CD4-positive, alpha-beta T cell (primary cell): ENCODE measurements around the gene BDKRB1. TPM values are rescaled to one million over a fixed set of nuclear protein-coding genes. Genes with fewer than 3 reads are reported as not detected.

Experiments
- ATAC-seq: fragments of 200-7000 bp; cut with Tn5 transposase; one replicate; pipeline ENCODE4 v1.10.0; 2022; ENCODE audit warnings: mild to moderate bottlenecking; ENCODE audit not compliant: poor library complexity
- CTCF ChIA-PET: fragments of 350-600 bp; sonication (Branson Sonifier 250); formaldehyde crosslinking; loops from one replicate; lab custom pipeline; 2021; ENCODE audit warnings: antibody characterized with exemption, inconsistent platforms; lab: Charles Lee
- POLR2A ChIA-PET: fragments of 350-600 bp; sonication (Branson Sonifier 250); formaldehyde crosslinking; loops from one replicate; lab custom pipeline; 2021; ENCODE audit warnings: antibody characterized with exemption, inconsistent platforms; lab: Charles Lee
- DNase-seq, 14 experiments: peaks; one replicate each; pipeline ENCODE4 v3.0.0-alpha.2; 2013 to 2020; ENCODE audit warnings: mixed read lengths in 2 of 14
- H3K27ac ChIP-seq, 2 donors: one replicate each; pipeline versions ENCODE4 v1.5.1 to v1.7.0; 2013; ENCODE audit warnings: low read length in 2 of 2, low read depth in 1 of 2, mild to moderate bottlenecking in 1 of 2
- H3K27me3 ChIP-seq, 2 experiments: 1 replicate in 1 of 2; 2 replicates in 1 of 2; pipeline versions ENCODE4 v1.6.1 to v1.7.0; 2013; ENCODE audit warnings: low read length in 2 of 2, control low read depth in 1 of 2, mild to moderate bottlenecking in 1 of 2, moderate library complexity in 1 of 2; ENCODE audit not compliant: insufficient read depth in 2 of 2, control insufficient read depth in 1 of 2
- H3K36me3 ChIP-seq: one replicate; pipeline ENCODE4 v1.6.1; 2013; ENCODE audit warnings: low read length, control low read depth; ENCODE audit not compliant: insufficient read depth
- H3K4me1 ChIP-seq: one replicate; pipeline ENCODE4 v1.6.1; 2013; ENCODE audit warnings: low read length, control low read depth; ENCODE audit not compliant: insufficient read depth
- H3K4me3 ChIP-seq: one replicate; pipeline ENCODE4 v1.5.1; 2013; ENCODE audit warnings: mild to moderate bottlenecking, low read length, moderate library complexity
- H3K9me3 ChIP-seq, 2 experiments: 1 replicate in 1 of 2; 2 replicates in 1 of 2; pipeline versions ENCODE4 v1.6.1 to v1.7.0; 2013; ENCODE audit warnings: low read length in 2 of 2, mild to moderate bottlenecking in 2 of 2, control low read depth in 1 of 2, moderate library complexity in 1 of 2; ENCODE audit not compliant: control insufficient read depth in 1 of 2, insufficient read depth in 1 of 2
- H3K27ac Mint-ChIP-seq: one replicate; pipeline ENCODE4 v1.8.0; 2020; ENCODE audit warnings: mixed read lengths
- H3K27me3 Mint-ChIP-seq: one replicate; pipeline ENCODE4 v1.8.0; 2021; ENCODE audit warnings: mixed read lengths
- H3K36me3 Mint-ChIP-seq: one replicate; pipeline ENCODE4 v1.8.0; 2021; ENCODE audit warnings: low read depth, mixed read lengths
- H3K4me1 Mint-ChIP-seq: one replicate; pipeline ENCODE4 v1.8.0; 2021; ENCODE audit warnings: low read depth, mixed read lengths
- H3K4me3 Mint-ChIP-seq: one replicate; pipeline ENCODE4 v1.8.0; 2020; ENCODE audit warnings: mild to moderate bottlenecking, mixed read lengths
- H3K9me3 Mint-ChIP-seq: one replicate; pipeline ENCODE4 v1.8.0; 2020; ENCODE audit warnings: mixed read lengths
- intact Hi-C, 2 experiments: fragments of 100-400 bp; cut with DNase I in 1 of 2; cut with micrococcal nuclease in 1 of 2; formaldehyde crosslinking; loops; one replicate each; pipeline versions ENCODE4 v1.15.1 to v1.9.0; 2023 to 2025; cut with DNase I, micrococcal nuclease
- total RNA-seq, 174 experiments: library from RNA in 2 of 174; stranded (reverse) in 2 of 174; gene quantifications; one replicate each; pipeline ENCODE4 v1.2.3 and lab custom pipeline; 2021 to 2026
- TF ChIP-seq, protein P1 (sequence below): fragments of 200-600 bp; IDR thresholded peaks from one replicate; pipeline ENCODE4 v1.8.0; 2022; ENCODE audit warnings: antibody characterized with exemption, mild to moderate bottlenecking

The BDKRB1 gene
- total RNA-seq, 2 experiments from 2014 or later, result not detected

GRCh38 chr14:96213871-96214465 lies 42.0 kb upstream of the BDKRB1 start:
- no peak overlapping the region for H3K27ac ChIP-seq
- peaks cover 0 to 5% of the 10 kb centered on the region in 2 experiments for H3K27me3 ChIP-seq
- H3K27ac Mint-ChIP-seq, result no peak overlapping the region
- H3K4me3 Mint-ChIP-seq, result no peak overlapping the region
- intact Hi-C loops, result no loop called here
- H3K36me3 ChIP-seq, result no peaks in the 10 kb centered on the region
- no peaks in the 10 kb centered on the region for H3K4me1 Mint-ChIP-seq
- no peaks in the 10 kb centered on the region for H3K4me1 ChIP-seq
- ATAC-seq, result no peak
- peaks cover 2% of the 10 kb centered on the region for H3K9me3 Mint-ChIP-seq
- POLR2A ChIA-PET, result no interaction called here
- TF ChIP-seq, protein P1, sequence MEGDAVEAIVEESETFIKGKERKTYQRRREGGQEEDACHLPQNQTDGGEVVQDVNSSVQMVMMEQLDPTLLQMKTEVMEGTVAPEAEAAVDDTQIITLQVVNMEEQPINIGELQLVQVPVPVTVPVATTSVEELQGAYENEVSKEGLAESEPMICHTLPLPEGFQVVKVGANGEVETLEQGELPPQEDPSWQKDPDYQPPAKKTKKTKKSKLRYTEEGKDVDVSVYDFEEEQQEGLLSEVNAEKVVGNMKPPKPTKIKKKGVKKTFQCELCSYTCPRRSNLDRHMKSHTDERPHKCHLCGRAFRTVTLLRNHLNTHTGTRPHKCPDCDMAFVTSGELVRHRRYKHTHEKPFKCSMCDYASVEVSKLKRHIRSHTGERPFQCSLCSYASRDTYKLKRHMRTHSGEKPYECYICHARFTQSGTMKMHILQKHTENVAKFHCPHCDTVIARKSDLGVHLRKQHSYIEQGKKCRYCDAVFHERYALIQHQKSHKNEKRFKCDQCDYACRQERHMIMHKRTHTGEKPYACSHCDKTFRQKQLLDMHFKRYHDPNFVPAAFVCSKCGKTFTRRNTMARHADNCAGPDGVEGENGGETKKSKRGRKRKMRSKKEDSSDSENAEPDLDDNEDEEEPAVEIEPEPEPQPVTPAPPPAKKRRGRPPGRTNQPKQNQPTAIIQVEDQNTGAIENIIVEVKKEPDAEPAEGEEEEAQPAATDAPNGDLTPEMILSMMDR, result no peak
- peaks cover 14 to 17% of the 10 kb centered on the region in 2 experiments for H3K9me3 ChIP-seq
- no peaks in the 10 kb centered on the region for H3K27me3 Mint-ChIP-seq
- CTCF ChIA-PET, result no interaction called here
- no peak overlapping the region for H3K4me3 ChIP-seq
- DNase-seq, result no peak
- H3K36me3 Mint-ChIP-seq, result no peaks in the 10 kb centered on the region

DNA sequence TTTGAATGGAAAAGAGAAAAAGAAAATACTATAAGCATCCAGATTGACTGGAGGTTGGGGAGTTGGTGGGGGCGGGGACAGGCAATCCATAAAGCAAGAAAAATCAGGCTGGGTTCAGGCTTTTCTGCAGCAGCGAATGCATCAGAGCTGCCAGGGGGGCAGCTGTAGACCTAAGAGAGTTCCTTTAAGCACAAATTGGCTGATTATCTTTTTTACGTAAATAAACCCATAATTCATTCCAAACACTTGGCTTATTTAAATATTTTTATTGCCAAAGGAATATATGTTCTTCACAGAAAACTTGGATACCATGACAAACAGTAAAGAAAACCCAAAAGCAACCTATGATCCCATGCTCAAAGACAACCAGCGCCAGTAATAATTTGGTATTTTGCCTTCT lies 41.2 kb upstream of the BDKRB1 start:
- no peak overlapping the region for H3K27ac ChIP-seq
- intact Hi-C loops, result no loop called here
- peaks cover 0 to 5% of the 10 kb centered on the region in 2 experiments for H3K27me3 ChIP-seq
- POLR2A ChIA-PET, result no interaction called here
- TF ChIP-seq, protein P1, result no peak
- ATAC-seq (no peak), DNase-seq (no peak)
- Mint-ChIP-seq H3K4me3 (no peak overlapping the region), H3K9me3 (peaks cover 2% of the 10 kb centered on the region), H3K27ac (no peak overlapping the region), H3K36me3 (no peaks in the 10 kb centered on the region), H3K4me1 (no peaks in the 10 kb centered on the region), H3K27me3 (peaks cover 5% of the 10 kb centered on the region)
- no peak overlapping the region for H3K4me3 ChIP-seq
- CTCF ChIA-PET, result no interaction called here
- H3K9me3 ChIP-seq, result peaks cover 14 to 17% of the 10 kb centered on the region in 2 experiments
- H3K36me3 ChIP-seq, result no peaks in the 10 kb centered on the region
- H3K4me1 ChIP-seq, result no peaks in the 10 kb centered on the region

GRCh38 chr14:96215452-96216244 lies 40.4 kb upstream of the BDKRB1 start:
- Histone ChIP-seq H3K4me3 (no peak overlapping the region), H3K36me3 (no peaks in the 10 kb centered on the region), H3K9me3 (peaks cover 14 to 17% of the 10 kb centered on the region in 2 experiments), H3K4me1 (no peaks in the 10 kb centered on the region), H3K27ac (no peak overlapping the region), H3K27me3 (peaks cover 0 to 7% of the 10 kb centered on the region in 2 experiments)
- H3K27ac Mint-ChIP-seq, result no peak overlapping the region
- peaks cover 7% of the 10 kb centered on the region for H3K27me3 Mint-ChIP-seq
- H3K4me3 Mint-ChIP-seq, result no peak overlapping the region
- no peaks in the 10 kb centered on the region for H3K36me3 Mint-ChIP-seq
- no peak for ATAC-seq
- peaks cover 2% of the 10 kb centered on the region for H3K9me3 Mint-ChIP-seq
- TF ChIP-seq, protein P1, result no peak
- no peaks in the 10 kb centered on the region for H3K4me1 Mint-ChIP-seq
- no peak for DNase-seq
- ChIA-PET CTCF (no interaction called here), POLR2A (no interaction called here)
- intact Hi-C loops, result no loop called here
